GM03348 (cell line): ENCODE results near the gene SMYD2.
"Not testable (repeated sequence)": the region's sequence is repeated elsewhere in the genome, so short reads cannot be mapped to it uniquely, and the experiment has no call there.

Source experiments
- DNase-seq: peaks from one replicate; pipeline ENCODE4 v3.0.0; 2012; ENCODE audit warnings: low spot score

The SMYD2 gene

DNA sequence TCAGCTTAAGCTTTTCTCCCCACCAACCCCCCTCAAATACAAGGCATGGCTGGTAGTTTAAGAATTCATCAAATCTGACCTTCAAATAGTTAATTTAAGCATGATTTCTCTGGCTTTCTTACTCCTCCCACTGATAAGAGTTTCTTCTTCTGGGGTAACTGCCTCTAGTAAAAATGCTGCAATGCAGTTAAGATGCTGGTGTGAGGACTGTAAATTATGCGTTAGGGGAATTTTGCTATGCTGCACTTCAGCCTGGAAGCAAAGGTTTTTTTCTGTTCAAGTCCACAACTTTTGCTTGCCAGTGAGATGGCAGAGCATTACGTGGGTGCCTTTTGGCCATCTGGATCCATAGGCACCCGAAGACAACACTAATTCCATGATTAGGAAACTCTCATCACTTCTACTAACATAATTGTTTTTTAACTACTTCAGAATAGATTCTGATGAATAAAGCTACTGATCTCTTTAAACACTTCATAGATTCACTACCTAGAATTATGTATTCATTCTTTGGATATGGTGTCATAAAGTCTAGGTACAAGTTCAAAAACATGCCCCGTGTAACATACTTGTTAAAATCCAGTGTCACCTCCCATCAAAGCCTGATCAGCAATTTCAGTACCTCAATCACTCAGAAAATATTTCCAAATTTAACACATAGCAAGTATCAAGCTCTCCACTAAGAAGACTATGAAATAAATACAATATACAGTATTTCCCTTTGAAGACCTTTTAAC is 8.8 kb upstream of the SMYD2 start:
- no peak for DNase-seq

DNA sequence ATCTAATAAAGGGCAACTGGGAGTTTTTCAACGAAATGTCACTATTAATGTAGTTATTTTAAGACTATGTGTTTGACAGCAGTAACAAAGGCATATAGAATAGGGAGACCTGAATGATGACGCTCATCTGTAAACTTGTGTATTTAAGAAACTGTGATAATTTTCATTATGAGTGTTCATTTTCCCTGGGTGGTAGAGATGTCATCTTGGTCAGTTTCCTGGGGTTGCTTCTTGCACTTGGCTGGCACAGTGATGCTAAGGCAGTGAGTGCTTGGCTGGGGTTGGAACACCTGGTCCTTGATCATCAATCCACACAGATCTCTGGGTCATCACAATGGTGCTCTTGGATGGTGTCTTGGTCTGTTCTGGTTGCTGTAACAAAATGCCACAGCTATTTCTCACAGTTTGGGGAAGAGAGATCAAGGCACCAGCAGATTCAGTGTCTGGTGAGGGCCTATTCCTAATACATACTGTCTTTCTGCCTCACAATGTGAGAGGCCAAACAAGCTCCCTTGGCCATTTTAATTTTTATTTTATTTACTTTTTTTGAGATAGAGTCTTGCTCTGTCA is 7.9 kb upstream of the SMYD2 start:
- DNase-seq, result no peak

DNA sequence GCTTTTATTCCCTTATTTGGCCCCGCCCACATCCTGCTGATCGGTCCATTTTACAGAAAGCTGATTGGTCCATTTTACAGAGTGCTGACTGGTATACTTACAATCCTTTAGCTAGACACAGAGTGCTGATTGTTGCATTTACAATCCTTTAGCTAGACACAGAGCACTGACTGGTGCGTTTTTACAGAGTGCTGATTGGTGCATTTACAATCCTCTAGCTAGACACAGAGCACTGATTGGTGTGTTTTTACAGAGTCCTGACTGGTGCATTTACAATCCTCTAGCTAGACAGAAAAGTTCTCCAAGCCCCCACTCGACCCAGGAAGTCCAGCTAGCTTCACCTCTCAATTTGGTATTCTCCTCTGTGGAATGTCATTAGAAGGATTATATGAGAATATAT is 5.3 kb upstream of the SMYD2 start:
- DNase-seq, result not testable (repeated sequence)

DNA sequence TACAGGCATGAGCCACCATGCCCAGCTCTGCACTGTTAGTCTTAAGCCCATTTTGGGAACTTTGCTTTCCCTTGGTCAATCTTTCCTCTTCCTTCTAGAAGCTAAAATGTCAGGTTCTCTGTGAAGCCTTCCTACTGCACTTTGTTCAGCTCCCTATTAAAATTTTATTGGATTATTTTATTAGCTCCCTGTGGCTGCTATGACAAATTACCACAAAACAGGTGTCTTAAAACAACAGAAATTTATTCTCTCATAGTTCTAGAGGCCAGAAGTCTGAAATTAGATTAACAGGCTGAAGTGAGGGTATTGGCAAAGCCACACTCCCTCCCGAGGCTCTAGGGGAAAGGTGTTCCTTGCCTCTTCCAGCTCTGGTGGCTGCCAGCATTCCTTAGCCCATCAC is 4.2 kb upstream of the SMYD2 start:
- no peak for DNase-seq

DNA sequence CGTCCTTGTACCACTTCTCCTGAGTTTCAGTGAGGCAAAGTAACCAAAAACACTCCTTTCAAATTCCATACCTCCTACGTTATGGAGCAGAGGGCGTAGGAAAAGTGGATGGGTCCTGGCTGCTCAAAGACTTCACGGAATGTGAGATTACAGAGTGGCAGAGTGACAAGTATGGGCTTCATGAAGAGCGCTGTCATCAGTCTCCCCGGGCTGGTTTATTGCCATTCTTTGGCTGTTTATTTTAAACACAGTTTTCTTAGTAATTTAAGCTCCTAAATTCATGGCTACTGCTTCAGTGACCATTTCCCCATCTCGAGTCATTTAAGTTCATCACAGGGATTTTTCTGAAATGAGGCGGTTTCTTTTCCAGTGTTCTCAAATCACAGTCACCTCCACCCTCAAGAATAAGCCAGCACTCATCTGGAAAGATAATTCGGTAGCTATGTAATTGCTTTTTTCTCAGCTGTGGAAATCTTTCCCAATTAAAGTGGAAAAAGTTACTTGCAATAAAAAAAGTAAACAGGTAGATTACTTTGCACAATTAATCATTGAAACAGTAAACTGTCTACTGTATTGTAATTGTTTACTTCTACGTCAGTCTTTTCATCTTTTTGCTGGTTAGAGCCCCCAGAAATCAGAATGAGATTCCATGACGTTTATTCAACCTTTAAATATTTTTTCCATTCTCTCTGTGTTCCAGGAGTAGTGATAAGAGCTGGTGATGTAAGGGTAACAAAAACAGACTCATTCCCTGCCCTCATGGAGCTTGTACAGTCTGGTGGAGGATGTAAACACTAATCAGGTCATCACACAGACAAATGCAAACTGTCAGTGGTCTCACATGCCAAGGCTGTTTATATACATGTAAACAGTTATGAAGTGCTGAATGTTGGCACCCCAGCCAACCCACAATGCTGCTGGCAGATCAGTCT is 3.0 kb upstream of the SMYD2 start:
- peak; percentile 42 for DNase-seq

DNA sequence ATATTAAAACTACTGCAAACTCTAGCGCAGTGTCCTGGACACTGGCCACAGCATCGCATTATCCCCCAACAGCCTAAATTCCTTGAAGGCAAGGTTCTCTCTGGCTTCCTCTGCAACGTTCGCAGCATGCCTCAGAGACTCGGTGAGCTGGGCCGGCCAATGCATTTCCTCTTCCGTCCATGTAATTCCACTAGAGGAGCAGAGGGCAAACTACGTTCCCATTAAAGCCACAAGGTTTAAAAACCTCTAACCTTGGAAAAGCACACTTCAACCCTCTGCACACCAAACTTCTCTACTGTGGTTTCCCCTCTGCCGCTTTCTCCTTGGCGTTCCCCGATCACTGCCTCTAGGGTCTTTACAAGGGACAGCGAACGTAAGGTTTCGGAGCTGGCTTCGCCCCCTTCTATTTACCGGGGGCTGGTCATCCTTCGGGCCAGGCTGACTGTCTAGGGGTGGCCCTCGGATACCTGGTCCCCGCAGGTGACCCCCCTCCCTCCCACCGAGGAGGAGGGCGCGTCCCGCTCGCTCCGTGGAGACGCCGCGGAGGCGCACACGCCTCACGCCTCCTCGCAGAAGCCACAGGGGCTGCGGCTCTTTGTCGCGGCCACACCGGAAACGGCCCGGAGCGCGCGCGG is 456 bp upstream of the SMYD2 start:
- peak; percentile 55 for DNase-seq

DNA sequence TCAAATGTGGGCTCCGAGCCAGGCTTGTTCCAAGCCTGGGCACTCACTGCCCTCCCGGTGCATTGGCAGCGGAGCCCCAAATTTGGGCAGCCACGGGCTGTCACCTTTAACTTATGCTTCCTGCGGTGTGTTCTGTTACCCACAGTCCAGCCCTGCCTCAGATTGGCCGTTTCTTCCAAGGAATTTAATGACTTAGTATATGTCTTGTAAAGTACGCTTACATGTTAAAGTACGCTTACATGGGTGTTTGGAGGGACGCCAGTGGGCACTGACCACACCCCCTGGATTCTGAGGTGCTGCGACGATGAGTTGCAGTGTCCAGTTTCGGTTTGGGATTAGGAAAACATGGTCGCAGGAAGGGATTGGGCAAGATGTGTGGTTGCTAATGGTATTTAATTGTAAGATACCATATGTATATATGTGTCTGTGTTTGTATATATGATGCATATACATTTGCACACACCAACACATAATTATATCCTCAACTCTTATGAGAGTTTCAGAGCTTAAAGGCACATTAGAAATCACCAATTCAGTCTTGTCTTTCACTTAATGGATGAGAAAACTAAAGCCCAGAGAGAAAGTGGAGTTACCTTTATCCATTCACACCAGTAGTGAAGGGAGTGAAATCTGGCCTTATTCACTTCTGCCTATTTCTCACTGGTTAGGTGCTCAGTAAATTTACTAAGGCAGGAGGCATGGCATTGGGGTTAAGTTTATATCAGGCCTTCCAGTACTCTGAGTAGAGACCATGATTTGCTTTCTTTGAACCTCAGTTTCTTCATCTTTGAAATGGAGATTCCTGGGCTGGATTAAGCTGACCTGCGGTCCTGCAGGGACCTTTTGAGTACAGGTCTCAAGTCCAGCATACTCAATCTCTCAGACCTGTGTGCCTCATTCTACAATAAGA is 1.0 kb downstream of the SMYD2 start:
- peak; percentile 69 for DNase-seq

DNA sequence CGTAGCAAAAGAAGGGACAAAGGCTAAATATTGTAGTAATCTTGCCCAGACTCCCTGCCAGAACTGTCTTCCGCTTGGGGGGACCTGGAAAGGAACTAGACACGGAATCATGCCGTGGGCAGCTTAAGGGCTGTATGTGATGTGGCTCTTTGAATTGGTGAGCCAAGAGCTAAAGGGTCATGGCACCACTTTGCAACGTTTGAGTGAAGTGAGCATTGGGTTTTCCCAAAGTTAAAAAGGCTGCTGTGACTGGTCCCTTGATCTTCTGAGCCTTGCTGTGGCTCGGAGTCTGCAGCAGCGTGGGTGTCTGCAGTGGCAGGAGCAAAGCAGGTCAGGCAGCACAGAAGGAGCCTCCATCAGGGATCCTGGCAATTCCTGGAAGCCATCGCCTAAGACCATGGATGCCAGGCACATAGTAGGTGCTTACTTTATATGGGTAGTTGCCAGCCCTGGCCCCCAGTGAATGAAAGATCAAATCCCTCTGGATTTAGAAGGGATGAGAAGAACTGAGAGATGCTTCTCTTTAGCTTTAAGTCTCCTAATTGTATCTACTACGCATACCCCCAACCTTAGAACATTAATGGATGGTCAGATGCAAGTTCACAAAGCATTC is 1.8 kb downstream of the SMYD2 start:
- no peak for DNase-seq

DNA sequence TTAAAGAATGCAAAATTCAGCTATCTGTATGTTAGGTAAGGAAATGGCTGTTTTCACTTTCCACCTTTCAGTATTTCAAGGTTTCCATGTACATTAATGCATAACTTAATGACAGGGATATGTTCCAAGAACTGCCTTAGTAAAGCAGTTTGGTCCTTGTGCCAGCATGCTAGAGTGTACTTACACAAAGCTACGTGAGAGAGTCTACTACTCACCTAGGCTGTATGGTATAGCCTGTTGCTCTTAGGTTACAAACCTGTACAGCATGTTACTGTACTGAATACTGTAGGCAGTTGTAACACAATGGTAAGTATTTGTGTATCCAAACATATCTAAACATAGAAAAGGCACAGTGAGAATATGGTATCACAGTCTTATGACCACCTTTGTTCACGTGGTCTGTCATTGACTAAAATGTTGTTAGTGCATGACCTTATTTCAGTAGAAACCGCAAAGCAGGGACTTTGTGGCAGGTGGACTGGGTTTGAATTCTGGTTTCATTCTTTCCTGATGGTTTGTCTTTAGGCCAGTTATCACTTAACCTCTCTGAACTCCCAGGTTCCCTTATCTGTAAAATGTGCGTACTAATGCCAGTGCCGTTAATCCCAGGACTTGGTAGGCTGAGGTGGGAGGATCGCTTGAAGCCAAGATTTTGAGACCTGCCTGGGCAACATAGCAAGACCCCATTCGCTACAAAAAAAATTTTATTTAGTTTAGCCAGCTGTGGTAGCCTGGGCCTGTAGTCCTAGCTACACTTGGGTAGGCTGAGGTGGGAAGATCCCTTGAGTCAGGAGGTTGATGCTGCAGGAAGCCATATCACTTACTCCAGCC is 4.9 kb downstream of the SMYD2 start:
- no peak for DNase-seq

DNA sequence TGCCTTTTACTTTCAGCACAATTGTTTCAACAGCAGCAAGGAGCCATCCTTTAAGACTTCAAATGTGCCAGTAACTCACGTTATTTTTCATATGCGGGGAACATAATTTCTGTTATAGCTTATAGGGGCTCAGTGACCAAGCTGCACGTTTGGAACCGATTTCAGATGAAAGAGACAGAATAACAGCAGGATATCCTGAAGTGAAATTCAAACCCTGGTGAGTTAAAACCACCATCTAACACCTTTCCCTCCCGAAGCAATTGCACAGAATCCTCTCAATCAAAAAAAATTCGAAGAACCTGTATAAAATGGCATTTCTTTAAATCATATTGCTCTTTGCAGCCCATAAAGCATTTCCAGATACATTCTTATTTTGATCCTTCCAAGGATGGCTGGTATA is 6.9 kb downstream of the SMYD2 start:
- DNase-seq, result no peak

DNA sequence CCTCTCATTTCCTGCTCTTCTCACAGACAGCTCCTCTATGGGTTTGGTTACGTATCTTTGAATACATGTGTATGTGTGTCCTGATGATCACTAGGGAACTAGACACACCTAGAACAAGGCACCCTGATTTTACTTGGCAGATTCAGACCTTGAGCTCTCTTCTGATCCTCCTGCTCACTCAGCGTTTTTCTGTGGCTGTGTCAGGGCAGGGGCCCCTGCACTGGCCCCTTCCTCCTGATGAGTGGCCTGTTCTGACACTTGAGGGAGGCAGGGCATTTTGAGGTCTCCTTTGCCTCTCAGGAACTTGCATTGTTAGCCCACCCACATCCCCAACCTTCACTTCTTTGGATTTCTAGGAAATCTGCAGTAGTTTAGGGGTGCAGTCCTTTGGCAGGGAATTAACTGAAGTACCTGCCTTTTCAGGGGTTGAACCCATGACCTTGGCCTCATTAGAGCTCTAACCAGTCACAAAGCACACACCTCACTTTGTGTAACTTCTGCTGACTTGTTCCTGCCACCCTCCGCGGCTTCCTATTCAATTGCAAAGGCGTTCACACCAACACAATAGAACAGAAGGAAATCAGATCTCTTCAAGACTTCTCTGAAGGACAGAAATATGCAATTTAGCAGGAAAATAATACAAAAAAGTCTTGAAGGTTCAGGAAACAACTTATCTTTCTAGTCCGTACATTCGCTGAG is 8.8 kb downstream of the SMYD2 start:
- no peak for DNase-seq

DNA sequence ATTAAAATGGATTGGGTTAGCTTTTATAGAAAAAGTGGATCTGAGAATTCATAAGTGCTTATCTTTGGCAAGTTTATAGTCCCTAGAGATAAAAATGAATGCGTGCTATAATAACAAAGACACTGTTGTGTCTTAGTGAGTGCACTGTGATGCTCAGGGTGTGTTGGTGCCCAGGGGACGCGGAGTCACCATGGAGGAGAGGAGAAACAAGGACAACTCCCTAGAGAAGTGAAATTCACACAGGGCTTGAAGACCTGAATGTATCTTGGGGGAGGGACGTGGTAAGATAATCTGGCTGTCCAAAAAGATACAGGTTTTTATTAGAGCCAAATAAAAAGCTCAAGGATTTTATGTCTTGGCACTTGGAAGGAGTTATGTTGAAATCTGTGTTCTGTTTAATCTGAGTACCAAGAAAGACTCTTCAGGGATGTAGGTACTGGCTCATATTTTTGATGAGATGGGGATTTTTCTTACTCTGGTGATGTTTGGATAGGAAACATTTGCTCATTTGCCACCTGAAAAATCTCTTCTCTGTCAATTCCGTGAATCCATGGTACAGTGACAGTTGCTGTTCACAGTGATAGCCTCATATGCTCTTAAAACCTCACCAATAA is 9.6 kb downstream of the SMYD2 start:
- DNase-seq, result no peak

DNA sequence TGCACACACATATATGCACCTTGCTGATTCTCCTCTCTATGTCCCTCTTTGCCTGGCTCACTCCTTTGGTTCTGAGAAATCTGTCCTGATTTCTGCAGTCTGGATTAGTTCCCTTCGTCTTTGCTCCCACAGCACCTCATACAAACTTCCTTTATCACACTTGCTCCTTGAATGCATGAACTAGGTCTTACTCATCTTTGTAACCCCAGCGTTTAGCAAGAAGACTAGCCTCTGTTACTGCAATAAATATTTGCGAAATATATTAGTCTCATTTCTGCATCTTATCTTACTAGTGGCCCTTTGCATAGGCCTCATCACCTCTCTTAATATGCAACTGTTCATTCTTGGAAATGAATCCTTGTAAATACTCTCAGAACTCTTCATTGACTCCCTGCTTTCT is 11.4 kb downstream of the SMYD2 start:
- DNase-seq, result no peak

DNA sequence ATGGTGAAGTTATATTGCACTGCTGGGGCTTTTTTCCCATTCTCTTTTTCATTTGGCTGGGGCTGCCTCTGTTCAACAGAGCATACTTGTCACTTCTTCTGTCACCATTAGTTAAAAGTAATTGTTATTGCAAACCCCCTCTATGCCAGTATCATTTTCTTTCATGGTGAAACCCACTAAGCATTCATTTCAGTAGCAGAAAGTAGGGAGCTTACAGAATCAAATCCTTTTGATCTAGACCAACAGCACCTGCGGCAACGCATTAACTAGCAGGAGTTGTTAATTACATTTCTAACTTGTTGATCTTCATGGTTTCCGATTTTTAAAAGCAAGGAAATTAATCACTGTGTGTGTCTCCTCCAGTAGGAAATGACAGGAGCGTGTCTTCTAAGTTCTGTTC is 15.0 kb downstream of the SMYD2 start:
- DNase-seq, result no peak

DNA sequence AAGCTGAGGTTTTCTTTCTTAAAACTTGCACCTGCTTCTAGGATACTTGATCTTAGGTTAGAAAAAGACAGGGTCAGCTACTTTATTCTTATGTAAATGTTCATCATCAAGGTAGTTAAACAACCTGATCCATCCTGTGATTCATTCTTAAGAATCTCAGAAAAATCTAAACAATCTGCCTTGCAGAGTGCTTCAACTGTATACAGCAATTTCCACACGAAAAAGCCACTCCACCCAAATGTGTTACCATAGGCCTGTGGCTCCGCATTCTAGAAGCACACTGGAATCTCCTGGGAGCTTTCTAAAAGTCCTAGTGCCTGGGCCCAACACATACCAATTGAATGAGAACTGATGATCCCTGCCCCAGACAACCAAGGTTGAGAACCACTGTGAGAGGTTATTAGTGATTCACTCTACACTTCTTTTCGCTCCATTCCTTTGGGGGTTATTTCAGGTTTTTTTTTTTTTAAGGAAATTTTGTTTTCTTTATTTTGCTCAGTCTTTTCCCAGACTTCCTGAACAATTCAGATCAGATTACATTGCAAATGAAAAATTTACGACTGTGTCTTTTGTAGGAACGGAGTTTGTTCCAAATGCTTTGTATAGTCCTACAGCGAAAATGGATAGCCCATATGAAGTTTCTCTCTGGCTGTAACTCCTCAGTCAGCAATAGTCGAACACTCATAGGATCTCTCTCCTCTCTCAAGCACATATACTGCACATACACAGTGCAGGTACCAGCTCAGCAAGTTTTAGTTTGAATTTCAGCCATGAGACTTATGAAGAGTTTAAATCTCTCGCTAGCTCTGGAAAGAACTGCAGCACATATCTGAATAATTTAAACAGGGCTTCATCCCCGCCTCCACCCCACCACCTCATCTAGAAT is 16.1 kb downstream of the SMYD2 start:
- DNase-seq, result peak; percentile 82

DNA sequence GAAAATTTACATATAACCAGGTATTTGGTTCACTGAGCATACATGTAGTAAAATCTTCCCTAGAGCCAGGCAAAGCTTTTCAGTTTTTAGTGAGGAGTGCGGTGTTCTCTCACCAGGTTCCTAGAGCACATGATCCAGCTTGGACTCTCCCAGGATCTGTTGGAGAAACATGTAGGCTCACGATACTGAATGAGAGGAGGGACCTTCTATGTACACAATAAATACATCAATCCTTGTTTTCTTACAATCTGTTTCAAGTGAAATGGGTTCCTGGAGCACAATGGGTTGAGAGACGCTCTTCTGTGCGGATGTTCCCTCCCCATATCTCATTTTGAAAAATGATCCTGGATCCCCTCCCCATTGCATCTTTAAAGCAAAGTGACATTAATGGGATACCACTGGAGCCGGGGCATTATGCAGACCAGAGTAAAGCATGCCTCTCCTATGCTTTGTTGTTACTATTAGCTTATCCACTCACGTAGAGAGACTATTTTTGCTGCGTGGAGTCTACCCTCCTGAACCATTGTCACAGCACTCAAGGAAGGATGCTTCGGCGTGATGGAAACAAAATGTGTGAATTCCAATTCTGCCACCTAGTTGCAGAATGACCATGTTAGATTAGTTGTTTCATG is 19.3 kb downstream of the SMYD2 start:
- DNase-seq, result no peak

DNA sequence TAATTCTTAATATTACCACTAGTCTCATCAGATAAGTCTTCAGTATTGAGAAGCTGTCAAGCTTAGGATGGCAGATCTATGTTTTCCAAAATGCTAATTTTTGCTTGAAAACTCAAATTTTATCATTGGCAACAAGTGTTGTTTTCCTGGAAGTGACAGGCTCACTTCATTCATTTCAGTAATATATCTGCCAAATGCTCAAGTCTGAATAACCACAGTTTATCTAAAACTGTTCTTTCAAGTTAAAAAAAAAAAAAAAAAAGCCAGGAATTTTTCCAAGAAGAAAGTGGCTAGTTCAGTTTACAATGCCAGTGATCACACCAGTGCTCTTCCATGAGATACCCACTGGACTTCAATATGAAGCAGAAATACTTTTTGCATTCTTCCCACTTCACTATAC is 20.6 kb downstream of the SMYD2 start:
- no peak for DNase-seq
